HCT116 (cell line): ENCODE results near the gene UBASH3B. TPM values are rescaled to one million over a fixed set of nuclear protein-coding genes. Genes with fewer than 3 reads are reported as not detected.
A peak's percentile ranks its signal among the peaks of the same experiment; 100 is the strongest.

Experiments used
- ATAC-seq: fragments of 200-7000 bp; cut with Tn5 transposase; 2 replicates; pipeline ENCODE4 v1.9.1; 2020; ENCODE audit warnings: mild to moderate bottlenecking, moderate library complexity
- BruUV-seq: library from RNA; stranded (reverse); fragments of 400-500 nt; replicated peaks from 2 replicates; lab custom pipeline; 2021; lab: Mats Ljungman, UMichigan
- CTCF ChIA-PET: fragments of 300-600 bp; sonication (Branson Sonifier 250); formaldehyde crosslinking; loops from one replicate; lab custom pipeline; 2021; ENCODE audit warnings: antibody characterized with exemption; lab: Charles Lee
- POLR2A ChIA-PET: fragments of 300-600, 350-600 bp; sonication (Branson Sonifier 250); formaldehyde crosslinking; loops from one replicate; lab custom pipeline; 2021; ENCODE audit warnings: antibody characterized with exemption; lab: Charles Lee
- RAD21 ChIA-PET, 2 experiments: fragments of 300-600 bp; sonication (Branson Sonifier 250); formaldehyde crosslinking; loops; one replicate each; lab custom pipeline; 2023; ENCODE audit warnings: low total read pairs in 2 of 2; ENCODE audit not compliant: uncharacterized antibody in 2 of 2, unreplicated experiment in 2 of 2, low non-redundant PET in 1 of 2; lab: Charles Lee
- DNase-seq: peaks from one replicate; pipeline ENCODE4 v3.0.0-alpha.2; 2010; ENCODE audit warnings: low read depth, low spot score
- H2AFZ ChIP-seq: fragments of 200-600 bp; shearing (Covaris generic), sonication (generic); 2 replicates; pipeline ENCODE4 v1.6.1; 2017; ENCODE audit warnings: low read depth, mixed run types, mixed read lengths, antibody characterized with exemption, low read length; ENCODE audit not compliant: poor library complexity, severe bottlenecking
- H3K27ac ChIP-seq: 2 replicates; pipeline ENCODE4 v1.5.1; 2012; ENCODE audit warnings: low read depth, low read length
- H3K27me3 ChIP-seq: fragments of 200-600 bp; sonication (generic); 2 replicates; pipeline ENCODE4 v1.6.1; 2016; ENCODE audit warnings: mixed run types, low read length, mixed read lengths; ENCODE audit not compliant: insufficient read depth
- H3K36me3 ChIP-seq, 2 experiments: fragments of 200-500 bp in 1 of 2; fragments of 200-600 bp in 1 of 2; sonication (Bioruptor generic) in 1 of 2; sonication (generic) in 1 of 2; 2 replicates each; pipeline versions ENCODE4 v1.5.1 to v1.6.1; 2014 to 2016; ENCODE audit warnings: low read length in 2 of 2, inconsistent platforms in 1 of 2, mixed read lengths in 1 of 2, mixed run types in 1 of 2; ENCODE audit not compliant: insufficient read depth in 2 of 2, control insufficient read depth in 1 of 2
- H3K4me1 ChIP-seq, 2 experiments: fragments of 200-600 bp in 1 of 2; sonication (generic) in 1 of 2; 2 replicates each; pipeline versions ENCODE4 v1.5.1 to v1.6.1; 2012 to 2017; ENCODE audit warnings: low read length in 2 of 2, inconsistent platforms in 1 of 2, mild to moderate bottlenecking in 1 of 2, mixed read lengths in 1 of 2, mixed run types in 1 of 2, moderate library complexity in 1 of 2; ENCODE audit not compliant: insufficient read depth in 2 of 2, control insufficient read depth in 1 of 2
- H3K4me2 ChIP-seq: fragments of 200-600 bp; sonication (generic); 2 replicates; pipeline ENCODE4 v1.6.1; 2017; ENCODE audit warnings: mixed run types, low read length, mixed read lengths
- H3K4me3 ChIP-seq, 2 experiments: fragments of 200-600 bp in 1 of 2; sonication (generic) in 1 of 2; replicated peaks in 1 of 2; 2 replicates each; pipeline ENCODE4 v1.5.1; 2011 to 2016; ENCODE audit warnings: low read length in 2 of 2, control low read depth in 1 of 2, low read depth in 1 of 2, mild to moderate bottlenecking in 1 of 2, mixed read lengths in 1 of 2, mixed run types in 1 of 2
- H3K79me2 ChIP-seq: fragments of 200-600 bp; sonication (generic); 2 replicates; pipeline ENCODE4 v1.6.1; 2017; ENCODE audit warnings: mild to moderate bottlenecking, mixed run types, low read length, moderate library complexity, mixed read lengths; ENCODE audit not compliant: insufficient read depth
- H3K9ac ChIP-seq: fragments of 200-600 bp; sonication (generic); 2 replicates; pipeline ENCODE4 v1.6.1; 2016; ENCODE audit warnings: low read length, mixed read lengths
- H3K9me2 ChIP-seq: fragments of 200-600 bp; sonication (generic), shearing (Covaris generic); 2 replicates; pipeline ENCODE4 v1.6.1; 2017; ENCODE audit warnings: mixed run types, mild to moderate bottlenecking, moderate library complexity; ENCODE audit not compliant: insufficient read depth
- H3K9me3 ChIP-seq, 2 experiments: fragments of 200-500 bp in 1 of 2; fragments of 200-600 bp in 1 of 2; sonication (Bioruptor generic) in 1 of 2; sonication (generic) in 1 of 2; 2 replicates each; pipeline ENCODE4 v1.6.1; 2014 to 2017; ENCODE audit warnings: low read length in 2 of 2, mixed read lengths in 2 of 2, inconsistent platforms in 1 of 2, low read depth in 1 of 2, mild to moderate bottlenecking in 1 of 2, mixed run types in 1 of 2, moderate library complexity in 1 of 2; ENCODE audit not compliant: control insufficient read depth in 1 of 2, insufficient read depth in 1 of 2
- H4K20me1 ChIP-seq: fragments of 200-600 bp; sonication (generic), shearing (Covaris generic); 2 replicates; pipeline ENCODE4 v1.6.1; 2017; ENCODE audit warnings: mixed run types, mild to moderate bottlenecking, moderate library complexity; ENCODE audit not compliant: insufficient read depth
- CBX3 ChIP-seq: IDR thresholded peaks from 2 replicates; pipeline ENCODE4 v1.6.1; 2012; ENCODE audit warnings: low read depth
- CEBPB ChIP-seq: IDR thresholded peaks from 2 replicates; pipeline ENCODE4 v1.6.1; 2012; ENCODE audit warnings: low read depth
- ELF1 ChIP-seq: IDR thresholded peaks from 2 replicates; pipeline ENCODE4 v1.6.1; 2012; ENCODE audit warnings: low read depth, borderline replicate concordance
- EZH2 ChIP-seq: fragments of 200-600 bp; sonication (generic); IDR thresholded peaks from 2 replicates; pipeline ENCODE4 v1.6.1; 2017; ENCODE audit warnings: antibody characterized with exemption, mixed run types
- EZH2phosphoT487 ChIP-seq: fragments of 200-600 bp; IDR thresholded peaks from 2 replicates; pipeline ENCODE4 v1.6.1; 2018; ENCODE audit warnings: antibody characterized with exemption, borderline replicate concordance
- RAD21 ChIP-seq: IDR thresholded peaks from 2 replicates; pipeline ENCODE4 v1.6.1; 2012; ENCODE audit warnings: low read depth, mild to moderate bottlenecking
- REST ChIP-seq: IDR thresholded peaks from 2 replicates; pipeline ENCODE4 v1.6.1; 2012; ENCODE audit warnings: low read depth
- SP1 ChIP-seq: IDR thresholded peaks from 2 replicates; pipeline ENCODE4 v1.6.1; 2012; ENCODE audit warnings: low read depth
- ZFX ChIP-seq: fragments of 450-650 bp; IDR thresholded peaks from 2 replicates; pipeline ENCODE4 v1.6.1; 2017
- intact Hi-C: fragments of 100-400 bp; cut with micrococcal nuclease; formaldehyde crosslinking; loops from 2 replicates; pipeline ENCODE4 v1.10.0; 2022
- total RNA-seq: library from RNA; stranded (reverse); gene quantifications from one replicate; pipeline ENCODE4 v1.2.1, GENCODE V29; 2021; ENCODE audit not compliant: unreplicated experiment

Gene UBASH3B
- total RNA-seq, 1 experiment from 2014 or later, result 40.3 TPM

DNA sequence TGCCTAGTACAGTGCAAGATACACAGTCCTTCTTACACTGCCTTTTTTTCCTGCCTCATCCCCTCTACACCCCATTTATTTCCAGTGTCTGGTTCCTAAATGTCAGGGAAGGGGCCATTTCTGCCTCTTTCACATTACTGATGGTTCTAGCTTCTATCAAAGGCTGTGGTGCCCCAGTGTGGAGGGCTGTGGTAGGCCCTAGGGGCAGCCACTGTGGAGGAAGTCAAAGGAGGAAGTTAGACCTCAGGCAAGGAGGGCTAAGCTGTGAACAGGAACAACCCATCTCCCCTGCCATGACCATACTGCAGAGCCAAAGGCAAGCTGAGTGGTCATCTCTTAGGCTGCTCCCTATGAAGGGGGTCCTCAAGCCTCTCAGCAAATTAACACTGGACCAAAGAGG lies 100.9 kb downstream of the UBASH3B start:
- Histone ChIP-seq H3K4me1 (0 out of 4 replicates have a peak, but pooled peaks cover 0 to 2% of the 10 kb centered on the region in 2 experiments), H3K36me3 (no peaks in the 10 kb centered on the region), H2AFZ (no peak overlapping the region), H3K27ac (no peak overlapping the region), H4K20me1 (no peaks in the 10 kb centered on the region), H3K9me3 (no peaks in the 10 kb centered on the region), H3K27me3 (no peaks in the 10 kb centered on the region), H3K9me2 (no peaks in the 10 kb centered on the region), H3K9ac (no peak overlapping the region), H3K4me3 (no peak overlapping the region), H3K79me2 (no peaks in the 10 kb centered on the region), H3K4me2 (no peak overlapping the region)
- no peak for TF ChIP-seq ZFX
- peak; percentile 25; the same call in 1 of the 2 replicates for TF ChIP-seq RAD21
- ATAC-seq (no peak), DNase-seq (no peak)
- POLR2A ChIA-PET, result no interaction called here
- RAD21 ChIA-PET, result no interaction called here
- CTCF ChIA-PET, result interaction anchor here (0.7 to 2.7 kb wide), 7 partner anchors 9 to 127 kb away, joined by 3 to 14 read pairs (median 4); partner anchors contain the start of gene UBASH3B
- intact Hi-C loops, result no loop called here
- no TSS peak for BruUV-seq

DNA sequence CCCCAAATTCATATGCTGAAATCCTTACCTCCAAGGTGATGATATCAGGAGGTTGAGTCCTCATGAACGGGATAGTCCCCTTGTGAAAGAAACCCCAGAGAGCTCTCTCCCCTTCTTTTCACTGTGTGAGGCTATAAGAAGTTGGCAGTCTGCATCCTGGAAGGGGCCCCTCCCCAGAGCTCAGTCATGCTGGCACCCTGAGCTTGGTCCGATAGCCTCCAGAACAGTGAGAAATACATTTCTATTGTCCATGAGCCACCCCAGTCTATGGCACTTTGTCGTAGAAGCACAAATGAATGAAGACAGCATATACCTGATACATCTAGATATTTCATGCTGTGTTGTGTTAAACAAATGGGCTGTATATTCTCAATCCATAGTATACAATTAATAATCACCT lies 101.7 kb downstream of the UBASH3B start:
- H4K20me1 ChIP-seq, result no peaks in the 10 kb centered on the region
- no peak overlapping the region for H3K4me3 ChIP-seq
- H3K27ac ChIP-seq, result no peak overlapping the region
- BruUV-seq, result no TSS peak
- H3K4me2 ChIP-seq, result no peak overlapping the region
- 0 out of 4 replicates have a peak, but pooled peaks cover 0 to 2% of the 10 kb centered on the region in 2 experiments for H3K4me1 ChIP-seq
- ChIA-PET POLR2A (no interaction called here), RAD21 (no interaction called here), CTCF (no interaction called here)
- H3K9me3 ChIP-seq, result no peaks in the 10 kb centered on the region
- ATAC-seq (no peak), DNase-seq (no peak)
- H3K9me2 ChIP-seq, result no peaks in the 10 kb centered on the region
- H3K36me3 ChIP-seq, result no peaks in the 10 kb centered on the region
- no peak for TF ChIP-seq SP1
- no peak for TF ChIP-seq REST
- TF ChIP-seq ZFX, result no peak
- TF ChIP-seq CEBPB, result no peak
- no peak for TF ChIP-seq EZH2phosphoT487
- TF ChIP-seq CBX3, result no peak
- no peak for TF ChIP-seq ELF1
- TF ChIP-seq EZH2, result no peak
- H3K27me3 ChIP-seq, result no peaks in the 10 kb centered on the region
- H3K79me2 ChIP-seq, result no peaks in the 10 kb centered on the region
- intact Hi-C loops, result no loop called here
- no peak overlapping the region for H3K9ac ChIP-seq
- no peak overlapping the region for H2AFZ ChIP-seq
